Activated T-cell treated with anti-CD3 and anti-CD28 coated beads, Interleukin-2, amount 50 U/mL, for 48 hours (primary cell): ENCODE measurements around the gene IRS2.
A peak's percentile ranks its signal among the peaks of the same experiment; 100 is the strongest.

Experiments used
- DNase-seq, 2 experiments: peaks; one replicate each; pipeline ENCODE4 v3.0.0-alpha.2; 2020

Gene IRS2

DNA sequence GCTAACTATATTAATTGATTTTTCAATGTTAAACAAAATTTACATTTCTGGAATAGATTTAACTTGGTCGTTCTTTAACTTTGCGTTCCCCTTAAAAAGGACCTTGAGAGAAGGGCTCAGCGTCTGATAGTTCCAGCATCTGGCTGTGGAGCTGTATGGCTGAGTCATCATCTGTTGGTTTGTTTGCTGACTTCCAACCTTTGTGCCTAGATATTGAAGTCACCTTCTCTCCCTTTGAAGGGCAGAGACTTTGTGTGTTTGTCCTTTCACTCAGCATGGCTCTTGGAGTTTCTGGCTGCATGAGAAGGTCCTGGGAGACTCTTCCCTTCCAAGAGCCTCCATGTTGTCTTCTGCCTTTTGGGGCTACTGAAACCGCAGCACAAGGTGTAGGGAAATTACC, 16.6 kb upstream of the IRS2 start:
- no peak for DNase-seq

DNA sequence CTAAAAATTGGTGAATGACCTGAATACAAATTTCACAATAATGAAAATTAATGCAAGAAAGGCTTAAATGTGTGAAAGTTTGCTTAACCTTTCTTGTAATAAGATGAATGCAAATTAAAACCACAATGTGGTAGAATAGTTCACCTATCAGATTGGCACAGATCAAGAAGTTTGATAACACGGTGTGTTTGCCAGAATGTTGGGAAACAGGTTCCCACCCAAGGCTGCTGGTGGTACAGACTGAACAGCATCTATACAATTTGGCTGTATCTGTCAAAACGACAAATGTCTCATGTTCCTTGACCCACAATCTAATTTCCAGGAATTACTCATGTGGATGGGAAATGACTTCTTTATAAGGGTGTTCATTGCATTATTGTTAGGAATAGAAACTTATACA, 8.6 kb upstream of the IRS2 start:
- DNase-seq: no peak

DNA sequence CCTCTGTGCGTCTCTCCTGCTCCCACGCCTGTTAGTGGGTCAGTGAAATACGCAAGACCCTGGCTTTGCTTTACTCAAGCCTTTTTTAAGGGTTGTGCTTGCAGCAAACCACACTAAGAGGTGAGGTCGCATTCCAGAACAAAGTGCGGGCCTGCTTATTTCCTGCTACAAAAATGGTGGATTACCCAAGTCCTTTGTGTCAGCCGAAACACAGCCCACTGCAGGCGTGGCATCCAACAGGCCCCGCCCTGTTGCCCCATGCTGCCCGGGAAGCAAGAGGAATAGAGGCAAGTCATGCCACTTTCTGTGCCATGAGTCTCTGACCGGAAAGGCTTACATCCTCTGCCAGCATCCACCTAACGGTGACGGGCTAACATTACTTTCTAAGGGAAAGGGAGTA, 7.7 kb upstream of the IRS2 start:
- no peak for DNase-seq

DNA sequence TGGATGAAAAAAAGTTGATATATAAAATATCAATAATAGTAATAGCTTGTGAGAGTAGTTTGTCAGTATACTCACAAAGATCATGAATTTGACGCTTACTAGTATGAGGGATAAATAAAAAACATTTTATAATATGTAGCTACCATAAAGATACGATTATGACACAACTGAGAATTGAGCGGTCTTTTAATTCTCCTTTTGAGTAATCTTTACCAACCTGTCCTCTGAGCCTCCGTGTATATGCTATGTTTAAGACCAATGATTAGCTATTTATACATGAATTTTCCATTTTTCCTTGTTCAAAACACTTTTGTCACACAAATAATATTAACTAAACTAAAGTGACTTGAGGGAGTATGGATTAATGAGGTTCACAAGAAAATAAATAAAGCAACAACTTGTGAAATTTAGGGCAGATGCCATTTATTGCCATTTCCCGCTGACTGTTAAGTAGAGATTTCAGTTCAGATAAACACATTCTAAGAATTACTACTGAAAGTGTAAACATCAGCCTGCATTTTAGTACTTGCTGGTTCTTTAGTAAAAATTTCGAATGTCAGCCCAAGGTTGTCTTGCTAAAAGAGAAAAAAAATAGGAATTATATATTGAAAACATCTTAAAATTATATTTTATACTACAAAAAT, 6.2 kb upstream of the IRS2 start:
- DNase-seq: no peak

DNA sequence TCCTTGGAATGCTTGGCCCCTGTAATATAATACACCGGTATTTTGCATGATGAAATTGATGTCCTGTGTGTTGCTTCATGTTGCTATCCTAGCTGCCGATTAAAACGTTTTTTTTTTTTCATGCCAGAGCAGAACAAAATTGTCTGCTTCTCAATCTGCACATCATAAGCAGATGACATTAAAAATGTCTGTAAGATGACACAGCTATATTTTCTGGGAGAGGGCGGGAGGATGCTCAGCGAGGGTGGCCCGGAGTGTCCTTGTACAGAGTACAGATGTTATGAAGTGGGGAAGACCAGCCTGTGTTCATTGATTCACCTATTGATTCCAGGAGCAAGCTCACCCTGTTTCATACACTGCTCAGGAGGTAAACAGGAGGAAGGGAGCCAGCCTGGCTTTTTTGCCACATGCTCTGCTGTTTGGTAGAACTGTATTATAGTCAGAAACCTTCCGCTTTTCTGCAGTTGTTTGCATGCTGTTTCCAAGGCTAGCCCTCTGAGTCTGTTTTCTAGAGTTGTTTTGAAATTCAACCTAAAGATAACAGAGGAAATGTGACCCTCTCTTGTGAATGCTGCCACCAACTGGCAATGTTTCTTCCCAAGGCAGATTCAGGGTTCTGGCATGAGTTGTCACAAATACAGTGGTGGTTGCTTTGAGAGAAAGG, 4.7 kb upstream of the IRS2 start:
- no peak for DNase-seq

DNA sequence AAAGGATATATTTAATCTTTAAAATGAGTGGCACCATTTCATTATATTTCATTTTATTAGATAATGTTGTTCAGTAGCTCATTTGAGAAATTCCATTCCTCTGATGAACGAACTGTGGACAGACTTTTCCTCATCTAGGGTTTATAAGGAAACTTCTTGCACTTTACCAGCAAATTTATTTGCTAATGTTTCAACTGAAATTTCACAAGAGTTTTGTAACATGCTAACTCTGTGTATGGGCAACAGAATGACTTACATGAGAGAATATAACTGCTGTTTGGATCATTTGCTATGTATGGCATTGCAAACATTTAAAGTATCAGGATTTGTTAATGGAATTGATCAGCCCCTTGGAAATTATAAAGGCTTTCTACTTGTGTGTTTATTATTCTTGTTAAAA, 3.7 kb upstream of the IRS2 start:
- DNase-seq: no peak

DNA sequence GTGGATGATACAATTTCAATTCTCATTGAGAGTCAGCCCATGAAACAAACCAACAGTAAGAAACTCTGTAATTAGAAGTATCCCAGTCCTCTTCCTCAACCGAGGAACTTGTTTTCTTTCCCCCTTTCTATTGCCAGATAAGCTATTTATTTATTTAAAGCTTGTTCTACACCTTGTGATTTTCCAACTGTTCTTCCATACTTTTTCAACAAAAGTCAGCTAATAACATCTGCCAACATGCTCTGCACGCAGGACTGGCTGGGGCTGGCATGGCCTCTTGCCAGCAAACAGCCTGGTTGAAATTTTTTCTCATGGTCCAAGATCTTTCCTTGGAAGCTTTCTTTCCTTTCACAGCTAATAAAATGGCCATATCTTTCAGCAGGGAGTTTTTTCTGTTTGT, 2.9 kb upstream of the IRS2 start:
- DNase-seq: no peak

DNA sequence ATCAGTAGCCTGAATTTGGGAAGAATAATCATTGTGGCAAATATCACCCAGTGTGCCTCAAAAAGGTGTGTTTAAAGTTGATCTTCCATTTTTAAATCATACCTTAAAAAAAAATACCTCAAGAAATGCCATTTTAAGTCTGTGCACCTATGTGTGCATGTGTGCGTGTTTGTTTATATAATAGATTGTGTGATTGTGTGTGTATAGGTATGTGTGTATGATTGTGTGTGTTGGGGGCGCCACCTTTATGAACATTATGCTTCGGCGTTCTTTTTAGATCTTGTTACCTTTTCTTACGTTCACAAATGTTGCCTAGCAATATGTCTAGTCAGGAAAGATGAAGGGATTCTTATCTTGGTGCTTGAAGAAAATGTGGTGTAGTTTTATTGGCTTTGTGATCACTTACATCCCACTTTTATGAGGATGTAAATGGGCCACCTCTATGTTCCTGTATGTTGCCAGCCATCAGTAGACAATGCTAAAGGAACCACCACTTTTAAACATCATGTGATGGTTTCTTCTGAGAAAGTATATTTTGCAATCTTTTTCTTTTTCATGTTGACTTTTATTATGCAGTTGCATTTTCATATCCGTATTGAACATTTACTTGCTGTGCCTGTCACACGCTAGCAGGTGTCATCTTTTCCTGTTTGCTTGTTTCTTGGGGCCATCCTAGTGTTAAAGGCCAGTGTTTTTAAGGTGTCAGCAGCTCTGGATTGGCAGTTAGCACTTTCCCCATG, 2.2 kb upstream of the IRS2 start:
- DNase-seq: no peak

DNA sequence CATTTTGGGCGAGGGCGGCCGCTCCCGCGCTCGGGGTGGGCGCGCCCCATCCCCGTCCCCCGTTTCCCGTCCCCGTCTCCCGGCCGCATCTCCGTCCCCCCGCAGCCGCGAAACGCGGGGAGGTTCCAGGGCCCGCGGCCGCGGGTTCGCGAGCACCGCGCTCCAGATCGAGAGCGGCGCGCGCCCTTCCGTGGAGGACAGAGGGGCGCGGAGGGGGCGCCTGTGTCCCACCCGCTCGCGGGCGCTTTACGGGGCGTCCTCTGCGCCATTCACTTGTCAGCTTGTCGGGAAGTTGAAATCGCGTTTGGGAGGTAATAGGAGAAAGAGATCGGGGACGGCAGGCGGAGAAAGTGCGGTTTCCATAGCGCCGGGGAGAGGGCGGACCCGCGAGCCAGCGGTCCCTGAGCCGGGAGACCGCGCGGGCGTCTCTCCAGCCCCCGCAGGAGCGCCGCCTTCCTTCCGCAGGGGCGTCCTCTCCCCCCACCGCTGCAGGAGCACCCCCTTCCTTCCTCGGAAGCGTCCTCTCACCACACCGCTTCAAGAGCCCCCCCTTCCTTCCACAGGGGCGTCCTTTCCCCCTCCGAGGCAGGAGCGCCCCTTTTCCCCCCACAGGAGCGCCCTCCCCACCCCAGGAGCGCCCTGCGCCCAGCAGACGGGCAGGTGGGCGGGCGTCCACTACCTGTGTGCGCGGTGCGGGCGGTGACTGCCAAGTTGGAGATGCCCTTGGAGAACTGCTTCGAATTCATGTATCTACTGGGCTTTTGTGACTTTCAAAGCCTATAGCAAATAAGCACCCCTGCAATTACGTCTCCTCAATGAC, 962 bp upstream of the IRS2 start:
- DNase-seq: peak; percentile 39 to 55

DNA sequence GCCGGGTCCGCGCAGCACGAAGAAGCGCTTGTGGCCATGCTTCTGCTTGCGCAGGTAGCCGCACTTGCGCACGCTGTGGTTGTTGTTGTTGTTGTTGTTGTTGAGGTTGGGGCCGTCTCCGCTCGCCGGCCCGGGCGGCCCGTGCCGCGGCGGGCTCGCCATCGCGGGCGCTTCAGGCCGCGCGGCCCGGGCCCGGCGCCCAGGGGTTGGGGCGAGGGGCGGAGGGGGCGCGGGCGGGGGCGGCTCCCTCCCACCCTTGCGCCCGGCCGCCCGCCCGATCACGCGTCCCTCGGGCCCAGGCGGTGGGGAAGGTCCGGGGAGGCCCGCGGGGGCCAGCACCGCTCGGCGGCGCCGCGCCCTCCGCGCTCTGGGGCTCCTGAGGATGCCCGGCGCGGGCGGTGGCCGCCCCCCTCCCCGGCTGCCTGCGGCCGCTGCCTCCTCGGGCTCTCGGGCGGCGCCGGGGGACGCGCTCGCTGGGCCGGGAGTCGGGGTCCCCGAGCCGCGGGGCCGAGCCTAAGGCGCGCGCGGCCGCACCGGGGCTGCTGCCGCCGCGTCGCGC, 412 bp downstream of the IRS2 start:
- DNase-seq: no peak

DNA sequence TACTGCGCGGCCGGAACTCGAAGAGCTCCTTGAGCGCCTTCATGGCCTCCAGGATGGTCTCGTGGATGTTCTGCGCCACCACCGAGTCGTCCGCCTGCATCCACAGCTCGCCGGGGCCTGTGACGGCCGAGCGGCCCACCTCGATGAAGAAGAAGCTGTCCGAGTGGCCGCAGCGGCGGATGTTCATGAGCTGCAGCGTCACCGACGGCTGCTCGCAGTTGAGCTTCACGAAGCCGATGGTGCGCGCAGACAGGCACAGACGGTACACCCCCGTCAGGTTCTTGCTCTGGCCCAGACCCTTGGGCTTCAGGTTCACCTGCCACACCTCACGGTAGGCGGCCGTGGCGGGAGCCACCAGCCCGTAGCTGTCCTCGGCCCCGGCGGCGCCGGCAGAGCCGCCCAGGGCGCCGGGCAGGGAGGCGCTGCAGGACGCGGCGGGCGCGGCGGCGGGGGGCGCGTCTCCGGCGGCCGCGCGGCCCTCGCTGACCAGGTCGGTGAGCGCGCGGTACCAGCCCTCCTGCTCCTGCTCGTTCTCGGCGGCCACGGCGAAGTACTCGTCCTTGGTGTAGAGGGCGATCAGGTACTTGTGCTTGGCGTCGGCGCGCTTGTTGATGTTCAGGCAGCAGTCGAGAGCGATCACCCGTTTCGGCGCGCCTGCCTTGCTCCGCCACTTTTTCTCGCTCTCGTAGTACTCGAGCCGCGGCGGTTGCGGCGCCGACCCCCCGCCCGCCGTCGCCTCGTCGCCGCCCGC, 1.1 kb downstream of the IRS2 start:
- peak; percentile 58 to 69 for DNase-seq

DNA sequence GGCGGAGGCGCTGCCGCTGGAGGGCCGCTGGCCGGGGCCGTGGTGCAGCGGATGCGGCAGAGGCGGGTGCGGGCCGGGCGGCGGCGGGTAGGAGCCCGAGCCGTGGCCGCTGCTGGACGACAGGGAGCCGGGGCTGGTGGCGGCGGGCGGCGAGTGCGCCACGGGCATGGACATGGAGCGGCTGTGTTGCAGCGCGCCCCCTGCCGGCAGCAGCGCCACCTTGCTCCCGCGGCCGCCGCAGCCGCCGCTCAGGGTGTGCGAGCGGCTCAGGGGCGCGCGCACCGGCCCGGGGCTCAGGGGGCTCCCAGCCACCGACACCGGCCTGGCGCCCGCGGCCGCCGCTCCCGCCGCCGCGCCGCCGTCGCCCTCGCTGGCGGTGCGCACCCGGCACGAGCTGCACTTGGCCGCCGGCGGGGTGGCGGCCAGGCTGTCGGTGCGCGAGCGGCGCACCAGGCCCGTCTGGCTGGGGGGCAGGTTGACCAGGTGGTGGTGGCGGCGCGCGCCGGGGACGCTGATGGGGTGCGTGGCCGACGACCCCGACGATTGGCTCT, 1.7 kb downstream of the IRS2 start:
- DNase-seq: peak; percentile 81 to 84

DNA sequence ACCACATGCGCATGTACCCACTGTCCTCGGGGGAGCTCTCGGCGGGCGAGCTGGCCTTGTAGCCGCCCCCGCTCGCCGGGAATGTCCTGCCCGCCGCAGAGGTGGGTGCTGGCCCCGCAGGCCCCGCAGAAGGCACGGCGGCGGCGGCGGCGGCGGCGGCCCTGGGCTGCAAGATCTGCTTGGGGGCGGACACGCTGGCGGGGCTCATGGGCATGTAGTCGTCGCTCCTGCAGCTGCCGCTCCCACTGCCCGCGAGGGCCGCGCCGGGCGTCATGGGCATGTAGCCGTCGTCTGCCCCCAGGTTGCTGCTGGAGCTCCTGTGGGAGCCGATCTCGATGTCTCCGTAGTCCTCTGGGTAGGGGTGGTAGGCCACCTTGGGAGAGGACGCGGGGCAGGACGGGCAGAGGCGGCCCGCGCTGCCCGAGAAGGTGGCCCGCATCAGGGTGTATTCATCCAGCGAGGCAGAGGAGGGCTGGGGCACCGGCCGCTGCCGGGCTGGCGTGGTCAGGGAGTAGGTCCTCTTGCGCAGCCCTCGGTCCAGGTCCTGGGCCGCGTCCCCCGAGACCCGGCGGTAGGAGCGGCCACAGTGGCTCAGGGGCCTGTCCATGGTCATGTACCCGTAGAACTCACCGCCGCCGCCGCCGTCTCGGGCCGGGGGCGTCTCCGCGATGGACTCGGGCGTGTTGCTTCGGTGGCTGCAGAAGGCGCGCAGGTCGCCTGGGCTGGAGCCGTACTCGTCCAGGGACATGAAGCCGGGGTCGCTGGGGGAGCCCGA, 2.4 kb downstream of the IRS2 start:
- DNase-seq: no peak

DNA sequence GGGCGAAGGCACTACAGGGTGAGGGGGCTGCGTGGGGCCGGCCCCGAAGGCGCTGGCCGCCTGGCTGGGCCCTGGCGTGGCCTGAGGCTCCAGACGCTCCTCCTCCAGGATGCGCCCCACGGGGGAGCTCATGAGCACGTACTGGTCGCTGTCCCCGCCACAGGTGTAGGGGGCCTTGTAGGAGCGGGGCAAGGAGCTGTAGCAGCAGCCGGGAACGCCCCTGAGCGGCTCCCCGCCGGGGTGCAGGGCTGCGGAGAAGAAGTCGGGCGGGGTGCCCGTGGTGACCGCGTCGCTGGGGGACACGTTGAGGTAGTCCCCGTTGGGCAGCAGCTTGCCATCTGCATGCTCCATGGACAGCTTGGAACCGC, 3.0 kb downstream of the IRS2 start:
- no peak for DNase-seq

DNA sequence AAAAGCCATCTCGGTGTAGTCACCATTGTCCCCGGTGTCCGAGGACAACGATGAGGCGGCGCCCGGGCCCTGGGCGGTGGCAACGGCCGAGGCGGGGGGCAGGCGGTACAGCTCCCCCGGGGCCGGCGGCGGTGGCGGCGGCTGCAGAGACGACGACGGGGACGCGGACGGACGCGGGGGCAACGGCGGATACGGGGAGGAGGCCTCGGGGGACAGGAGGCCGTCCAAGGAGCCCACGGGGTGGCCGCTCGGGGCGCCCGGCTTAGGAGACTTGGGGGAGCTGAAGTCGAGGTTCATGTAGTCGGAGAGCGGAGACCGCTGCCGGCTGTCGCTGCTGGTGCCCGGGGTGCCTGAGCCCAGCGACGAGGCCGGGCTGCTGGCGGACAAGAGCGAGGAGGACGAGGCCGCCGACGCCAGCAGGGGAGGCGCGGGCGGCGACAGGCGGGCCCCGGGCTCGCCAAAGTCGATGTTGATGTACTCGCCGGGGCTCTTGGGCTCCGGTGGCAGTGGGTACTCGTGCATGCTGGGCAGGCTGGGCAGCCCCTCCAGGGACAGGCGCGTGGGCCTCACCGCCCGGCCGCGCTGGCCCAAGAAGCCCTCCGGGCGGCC, 3.5 kb downstream of the IRS2 start:
- no peak for DNase-seq

DNA sequence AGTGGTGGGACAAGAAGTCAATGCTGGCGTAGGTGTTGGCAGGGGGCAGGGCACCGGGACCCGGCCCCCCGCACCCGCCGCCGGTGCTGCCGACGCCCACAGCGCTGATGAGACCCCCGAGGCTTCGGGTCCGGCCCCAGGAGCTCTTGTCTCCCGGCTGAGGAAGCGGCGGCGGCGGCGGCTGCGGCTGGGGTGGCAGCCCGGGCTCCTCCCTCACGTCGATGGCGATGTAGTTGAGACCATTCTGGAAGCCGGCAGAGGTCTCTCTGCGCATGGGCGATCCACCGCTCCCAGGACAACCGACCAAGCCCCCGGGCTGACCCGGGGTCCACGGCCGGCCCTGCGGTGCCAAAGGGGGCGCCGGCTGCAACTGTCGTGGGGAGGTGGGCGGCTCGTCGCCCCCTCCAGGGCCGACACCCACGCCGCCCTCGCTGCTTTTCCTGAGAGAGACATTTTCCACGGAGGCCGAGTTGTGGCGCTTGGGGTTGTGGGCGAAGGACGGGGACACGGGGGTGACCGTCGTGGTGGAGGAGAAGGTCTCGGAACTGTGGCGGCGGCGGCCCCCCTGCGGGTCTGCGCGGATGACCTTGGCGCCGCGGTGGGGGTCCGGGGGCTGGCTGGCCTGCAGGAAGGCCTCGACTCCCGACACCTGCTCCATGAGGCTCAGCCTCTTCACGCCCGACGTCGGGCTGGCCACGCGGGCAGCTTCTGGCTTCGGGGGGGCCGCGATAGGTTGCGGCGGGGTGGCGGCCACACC, 4.1 kb downstream of the IRS2 start:
- DNase-seq: no peak

DNA sequence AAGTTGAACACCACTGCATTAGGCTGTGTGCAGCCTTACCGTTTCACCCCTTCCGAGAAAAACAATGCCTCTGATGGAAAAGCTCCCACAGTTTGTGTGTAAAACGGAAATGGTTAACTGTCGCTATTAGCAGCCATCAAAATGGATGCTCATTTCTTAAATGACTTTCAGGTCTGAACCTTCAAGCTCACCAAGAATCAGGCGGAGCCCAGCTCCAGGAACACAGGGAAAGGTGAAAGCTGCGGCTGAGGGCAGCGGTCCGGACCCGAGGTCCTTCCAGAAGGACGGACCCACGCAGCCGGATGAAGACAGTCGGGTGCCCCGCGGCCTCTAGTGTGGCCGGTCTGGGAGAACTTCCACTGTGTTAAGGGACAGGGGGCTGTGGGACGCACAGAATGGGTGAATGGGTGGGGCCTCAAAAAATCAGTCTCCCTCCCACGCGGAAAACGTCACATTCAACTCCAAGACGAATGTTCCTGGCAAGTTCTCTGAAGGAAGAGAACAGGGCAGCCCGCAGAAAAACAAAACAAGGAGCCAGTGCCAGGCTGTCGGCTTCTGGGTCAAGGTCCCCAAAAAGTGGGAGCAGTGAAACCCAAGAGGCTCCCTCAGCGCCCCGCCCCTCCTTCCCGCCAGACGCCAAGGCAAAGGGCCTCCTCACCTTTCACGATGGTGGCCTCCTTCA, 4.9 kb downstream of the IRS2 start:
- no peak for DNase-seq

DNA sequence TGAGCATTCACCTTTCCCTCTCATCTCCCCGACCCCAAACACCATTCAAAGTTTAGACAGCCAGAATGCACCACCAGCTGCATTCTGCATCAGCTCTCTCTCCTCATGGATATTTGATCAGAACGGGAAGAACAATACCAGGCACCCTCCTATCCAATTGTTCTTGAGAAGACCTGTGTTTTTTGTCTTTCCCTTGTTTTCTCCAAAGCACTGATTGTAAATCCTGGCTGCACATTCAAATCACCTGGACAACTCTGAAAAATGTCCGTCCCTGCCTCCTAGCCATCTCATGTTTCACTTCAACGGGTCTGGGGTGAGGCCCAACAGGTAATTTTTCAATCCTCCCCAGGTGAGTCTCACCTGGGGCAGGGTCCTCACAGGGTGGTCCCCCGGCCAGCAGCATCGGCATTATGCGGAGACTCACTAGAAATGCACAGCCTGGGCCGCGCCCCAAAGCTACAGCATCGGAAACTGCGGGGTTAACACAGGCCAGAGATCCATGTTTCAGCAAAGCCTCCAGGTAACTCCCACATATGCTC, 5.5 kb downstream of the IRS2 start:
- DNase-seq: no peak

DNA sequence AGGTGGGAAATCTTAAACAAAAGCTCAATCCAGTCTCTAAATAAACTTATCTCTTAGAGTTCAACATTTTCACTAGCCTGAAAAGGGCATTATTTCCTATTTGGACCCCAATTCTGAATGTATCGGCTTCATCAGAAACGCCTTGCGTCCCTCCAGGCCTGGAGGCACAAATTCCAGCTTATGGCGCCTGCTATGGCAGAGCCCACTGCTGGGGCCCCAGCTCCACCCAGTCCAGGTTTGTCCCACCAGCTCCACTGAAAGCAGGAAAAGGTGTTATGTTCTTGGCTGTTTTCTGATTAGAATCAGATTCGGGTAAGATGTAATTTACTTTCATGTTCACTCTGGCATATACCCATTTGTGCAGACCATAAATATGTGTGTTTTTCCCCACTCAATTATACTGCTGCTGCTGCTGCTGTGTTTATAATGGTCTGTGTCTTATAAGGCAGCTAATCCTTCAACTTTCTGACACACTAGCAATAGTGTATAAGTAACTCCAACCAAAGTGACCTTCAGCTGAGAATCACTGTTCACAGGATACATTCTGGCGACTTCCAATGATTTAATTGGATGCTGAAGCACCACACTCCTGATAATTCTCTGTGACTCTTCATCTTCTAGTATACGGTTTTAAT, 6.4 kb downstream of the IRS2 start:
- no peak for DNase-seq
